NCI-H460 (cell line): Measurements from ENCODE around the gene C1QB. TPM values are rescaled to one million over a fixed set of nuclear protein-coding genes. Genes with fewer than 3 reads are reported as not detected.

Experiments
- DNase-seq: peaks from one replicate; pipeline ENCODE4 v3.0.0-alpha.2; 2016; ENCODE audit warnings: low read depth; ENCODE audit errors: extremely low read depth
- total RNA-seq: library from RNA; depleted of rRNA; stranded (reverse); fragments of >200 nt; shearing (Covaris generic); gene quantifications from 2 replicates; pipeline ENCODE4 v1.2.3, GENCODE V29; 2014

The C1QB gene
- total RNA-seq, 1 experiment from 2014 or later: not detected

DNA sequence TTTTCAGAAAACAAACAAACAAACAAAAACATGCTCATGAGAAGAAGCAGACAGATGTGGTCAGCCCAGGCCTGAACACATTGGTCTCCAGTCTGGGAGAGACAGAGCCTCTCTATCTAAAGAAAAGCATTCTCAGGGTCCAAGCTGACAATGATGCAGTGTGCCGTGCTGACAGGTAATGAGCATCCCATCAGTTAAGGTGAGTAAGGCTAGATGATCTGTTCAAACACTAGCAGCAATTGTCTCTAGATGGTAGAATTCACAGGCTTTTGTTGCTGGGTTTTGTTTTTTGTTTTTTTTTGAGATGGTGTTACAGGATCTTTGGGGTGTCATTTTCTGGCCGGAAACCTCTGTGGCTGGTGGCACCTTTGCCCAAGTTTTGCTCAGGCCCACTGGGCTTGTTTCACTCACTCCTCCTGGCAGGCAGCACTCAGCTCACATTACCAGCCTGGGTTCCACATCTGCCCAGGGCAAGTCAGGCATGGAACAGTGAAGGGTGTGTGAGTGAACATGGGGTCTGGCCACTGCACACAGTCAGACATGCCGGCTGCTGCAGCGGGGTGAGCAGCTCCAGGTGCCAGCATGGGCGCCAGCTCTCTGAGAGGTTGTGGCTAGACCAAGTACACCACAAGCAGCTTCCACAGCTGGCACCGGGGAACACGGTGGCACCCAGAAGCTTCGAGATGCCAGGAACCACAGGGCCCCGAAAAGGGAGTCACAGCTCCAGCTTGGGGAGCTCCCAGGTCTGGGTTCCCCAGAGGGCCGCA, 19.2 kb upstream of the C1QB start:
- no peak for DNase-seq

GRCh38 chr1:22635436-22635835, 17.6 kb upstream of the C1QB start:
- DNase-seq: no peak

DNA sequence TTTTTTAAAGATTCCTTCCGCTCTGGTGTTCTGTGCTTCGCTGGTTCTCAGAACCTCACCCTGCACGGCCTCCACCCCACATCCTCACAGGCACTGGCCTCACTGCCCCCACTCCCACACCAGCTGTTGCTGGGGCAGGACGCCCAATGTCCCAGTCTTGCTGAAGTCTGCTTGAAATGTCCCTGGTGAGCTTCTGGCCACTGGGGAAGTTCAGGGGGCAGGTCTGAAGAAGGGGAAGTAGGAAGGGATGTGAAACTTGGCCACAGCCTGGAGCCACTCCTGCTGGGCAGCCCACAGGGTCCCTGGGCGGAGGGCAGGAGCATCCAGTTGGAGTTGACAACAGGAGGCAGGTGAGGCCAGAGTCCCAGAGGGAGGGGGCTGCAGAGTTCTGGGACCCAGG, 16.7 kb upstream of the C1QB start, which contains the start of gene C1QA:
TSS of gene C1QA (plus strand) at position 276 of the 400 bp plus-strand sequence. CDS start 989 bp downstream, outside the sequence.
- no peak for DNase-seq

DNA sequence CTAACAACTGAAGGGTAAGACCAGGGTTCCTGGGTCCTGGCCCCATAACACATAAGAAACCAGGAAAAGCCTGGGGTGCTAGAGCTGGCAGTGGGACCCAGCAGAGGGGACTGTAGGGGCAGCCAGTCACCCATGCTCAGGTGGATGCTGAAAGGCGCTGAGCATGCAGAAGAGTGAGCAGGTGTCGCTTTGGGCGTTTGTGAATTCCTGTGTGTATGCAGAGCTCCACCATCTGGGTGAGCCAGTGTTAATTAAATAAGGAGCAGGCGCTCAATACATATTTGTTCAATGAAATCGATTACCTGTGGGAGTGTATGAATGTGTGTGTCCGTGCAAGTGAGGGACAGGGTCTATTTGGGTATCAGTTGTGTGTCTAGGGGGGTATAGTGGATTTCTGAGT, 16.1 kb upstream of the C1QB start:
- no peak for DNase-seq

- DNase-seq: no peak
Observed at GRCh38 chr1:22637907-22638445, 15.1 kb upstream of the C1QB start.

GRCh38 chr1:22638476-22639234, 14.4 kb upstream of the C1QB start:
- no peak for DNase-seq

- DNase-seq: no peak
Observed at GRCh38 chr1:22639286-22639685, 13.8 kb upstream of the C1QB start.

DNA sequence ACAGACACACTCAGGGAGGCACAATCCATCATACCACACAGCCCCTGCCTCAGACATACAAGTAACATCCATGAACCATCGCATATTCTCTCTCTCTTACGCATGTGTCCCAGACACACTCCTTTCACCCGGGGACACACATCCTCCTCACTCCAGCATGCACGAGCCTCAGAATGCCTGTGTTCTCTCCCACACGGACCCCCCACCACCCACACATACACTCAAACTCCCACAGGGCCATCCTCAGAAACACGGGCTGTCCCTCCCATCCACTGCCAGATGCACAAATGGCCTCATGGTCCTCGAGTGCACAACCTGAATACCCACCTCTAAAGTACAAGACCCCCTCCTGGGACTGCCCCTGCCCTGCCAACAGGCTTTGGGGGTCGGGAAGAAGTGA, 11.8 kb upstream of the C1QB start:
- DNase-seq: no peak

DNA sequence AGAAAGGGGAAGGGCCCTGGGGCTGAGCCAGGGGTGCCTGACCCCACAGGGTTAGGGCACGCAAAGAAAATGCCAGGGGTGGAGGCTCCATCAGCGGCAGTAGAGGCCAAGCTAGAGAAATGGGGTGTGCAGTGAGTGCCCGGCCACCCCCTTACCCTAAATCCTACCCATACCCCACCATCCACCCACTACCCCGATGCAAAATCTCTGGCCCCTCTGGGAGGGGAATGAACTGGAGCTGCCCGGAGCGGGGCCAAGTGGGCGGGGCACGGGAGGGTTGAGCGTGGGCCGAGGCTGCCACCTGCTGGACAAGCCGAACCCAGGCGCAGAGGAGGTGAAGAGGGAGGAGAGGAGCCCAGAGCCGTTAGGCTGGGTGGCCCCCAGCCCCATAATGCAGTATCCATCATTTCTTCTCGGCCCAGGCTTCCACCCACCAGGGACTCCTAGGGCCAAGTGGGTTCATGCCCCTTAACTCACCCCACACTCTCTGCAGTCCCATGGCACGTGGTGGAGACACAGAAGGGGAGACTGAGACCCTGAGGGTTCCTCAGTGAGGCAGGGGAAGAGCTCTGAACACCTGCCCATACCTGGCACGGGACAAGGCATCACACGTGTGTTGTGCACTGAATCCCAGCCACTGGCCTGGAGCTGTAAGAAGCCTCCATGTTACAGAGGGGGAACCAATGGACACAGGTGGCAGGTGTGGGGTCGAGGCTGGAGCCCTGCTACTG, 11.0 kb upstream of the C1QB start:
- peak; percentile 43 for DNase-seq

DNA sequence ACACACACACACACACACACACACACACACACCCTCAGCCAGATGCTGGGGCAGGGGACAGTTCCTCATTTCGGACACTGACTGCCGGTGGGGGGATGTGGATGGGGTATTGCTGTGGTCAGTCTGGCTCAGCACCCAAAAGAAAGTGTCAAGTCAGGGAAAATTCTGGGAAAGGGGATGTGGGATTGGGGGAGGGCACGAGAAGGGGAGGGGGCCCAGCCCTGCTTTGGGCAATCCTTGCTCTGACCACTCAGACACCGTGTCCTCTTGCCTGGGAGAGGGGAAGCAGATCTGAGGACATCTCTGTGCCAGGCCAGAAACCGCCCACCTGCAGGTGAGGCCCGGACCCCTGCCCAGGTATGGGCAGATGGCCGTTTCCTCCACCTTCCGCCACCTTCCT, 9.7 kb upstream of the C1QB start, which contains the start of gene C1QC:
TSS of gene C1QC (plus strand) at position 253 of the 400 bp plus-strand sequence. CDS start 391 bp downstream, outside the sequence.
- no peak for DNase-seq

GRCh38 chr1:22643928-22644327, 9.1 kb upstream of the C1QB start:
- DNase-seq: no peak

- no peak for DNase-seq
Observed at GRCh38 chr1:22645931-22646330, 7.1 kb upstream of the C1QB start.

DNA sequence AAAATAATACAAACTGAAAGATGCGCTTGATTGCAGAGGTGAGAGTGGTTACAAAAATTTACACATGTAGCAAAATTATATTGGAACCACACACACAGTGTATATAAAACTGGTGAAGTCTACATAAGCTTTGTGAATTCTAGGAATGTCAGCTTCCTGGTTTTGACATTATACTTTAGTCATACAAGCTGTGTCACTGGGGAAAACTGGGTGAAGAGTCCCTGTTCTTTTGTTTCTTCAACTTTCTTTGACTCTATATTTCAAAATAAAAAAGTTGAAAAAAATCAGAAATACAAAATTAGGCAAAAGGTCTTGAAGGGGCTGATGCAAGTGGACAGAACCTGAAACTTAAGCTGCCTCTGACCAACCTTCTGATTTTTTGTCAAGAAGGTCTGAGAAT, 6.7 kb upstream of the C1QB start:
- DNase-seq: no peak

DNA sequence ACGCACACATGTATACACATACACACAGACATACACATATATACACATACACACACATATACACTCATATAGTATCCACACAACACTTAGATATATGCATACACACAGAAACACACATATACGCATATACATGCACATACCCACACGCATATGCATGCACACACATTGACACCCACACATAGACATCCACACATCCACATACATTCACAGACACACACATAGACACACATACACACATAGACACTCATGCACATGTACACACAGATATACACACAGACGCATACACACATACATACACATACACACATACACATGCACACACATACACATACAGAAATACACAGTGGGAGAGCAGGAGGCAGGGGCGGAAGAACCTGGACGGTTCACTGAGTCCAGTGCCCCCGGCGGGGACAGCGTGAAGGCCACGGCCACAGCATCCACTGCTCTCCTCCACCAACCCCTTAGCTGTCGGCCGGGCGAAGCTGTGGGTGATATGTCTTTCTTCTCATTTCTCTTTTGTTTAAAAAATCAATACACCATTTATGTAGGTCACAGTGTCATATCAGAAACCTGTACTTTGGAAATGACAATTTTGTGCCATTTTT, 2.8 kb upstream of the C1QB start:
- DNase-seq: no peak

DNA sequence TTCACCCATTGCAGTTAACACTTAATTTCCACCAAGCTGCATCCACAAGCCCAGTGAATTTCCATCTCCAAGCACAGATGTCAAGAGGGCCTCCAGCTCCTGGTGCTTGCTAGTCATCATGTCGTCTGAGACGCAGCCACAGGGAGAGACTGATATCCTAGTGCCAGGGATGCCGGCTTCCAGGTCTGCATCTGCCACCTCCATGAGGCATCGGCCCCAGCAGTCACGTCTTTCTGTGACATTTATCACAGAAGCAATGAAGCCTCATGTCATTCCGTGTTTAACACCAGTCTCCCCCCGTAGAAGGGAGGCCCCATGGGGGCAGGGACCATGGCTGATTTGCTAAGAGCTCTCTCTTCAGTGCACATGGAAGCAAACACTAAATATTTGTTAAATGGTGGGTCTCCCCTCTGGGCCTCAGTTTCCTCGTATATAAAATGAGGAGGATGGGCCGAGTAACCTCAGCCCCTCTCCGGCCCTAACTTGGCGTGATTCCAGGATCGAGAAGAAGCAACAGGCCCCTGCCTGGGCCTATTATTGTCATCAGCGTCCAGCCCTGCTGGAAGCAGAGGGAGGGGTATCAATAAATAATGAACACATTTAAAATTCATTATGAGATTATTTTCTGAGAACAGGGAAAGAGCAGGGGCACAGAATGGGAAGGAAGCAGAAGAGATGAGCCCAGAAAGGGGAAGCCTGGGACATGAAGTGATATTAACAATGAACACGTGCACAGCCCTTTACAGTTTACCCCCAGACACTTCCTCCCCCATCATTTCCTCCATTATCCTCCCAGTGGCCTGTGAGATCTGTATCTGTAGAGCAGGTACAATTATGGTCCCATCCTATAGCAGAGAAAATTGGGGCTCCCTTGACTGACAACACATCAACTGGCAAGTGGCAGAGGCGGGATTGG, 837 bp upstream of the C1QB start:
- no peak for DNase-seq

- no peak for DNase-seq
Observed at GRCh38 chr1:22654692-22655091, 1.7 kb downstream of the C1QB start.

- no peak for DNase-seq
Observed at GRCh38 chr1:22658385-22659163, 5.5 kb downstream of the C1QB start.

GRCh38 chr1:22660716-22661241, 7.7 kb downstream of the C1QB start:
- no peak for DNase-seq
